KOPT-K1 (cell line): ENCODE results near the gene SFMBT2.
A peak's percentile ranks its signal among the peaks of the same experiment; 100 is the strongest.
"Not testable (repeated sequence)": the region's sequence is repeated elsewhere in the genome, so short reads cannot be mapped to it uniquely, and the experiment has no call there.

Experiments
- H3K27ac ChIP-seq: fragments of 200-600 bp; sonication (generic); 2 replicates; pipeline ENCODE4 v1.5.1; 2016; ENCODE audit warnings: antibody characterized with exemption, mild to moderate bottlenecking, low read depth, low read length; ENCODE audit not compliant: poor library complexity, severe bottlenecking
- H3K36me3 ChIP-seq: fragments of 200-600 bp; sonication (generic); 2 replicates; pipeline ENCODE4 v1.5.1; 2017; ENCODE audit warnings: antibody characterized with exemption, mild to moderate bottlenecking, low read length, moderate library complexity; ENCODE audit not compliant: insufficient read depth
- H3K9me3 ChIP-seq: fragments of 200-600 bp; sonication (generic); 2 replicates; pipeline ENCODE4 v1.5.1; 2017; ENCODE audit warnings: antibody characterized with exemption, low read length, mild to moderate bottlenecking; ENCODE audit not compliant: insufficient read depth, poor library complexity, severe bottlenecking

The SFMBT2 gene

GRCh38 chr10:7195118-7195517, 215.7 kb downstream of the SFMBT2 start:
- Histone ChIP-seq H3K9me3 (peaks cover 6% of the 10 kb centered on the region), H3K36me3 (peaks cover 87% of the 10 kb centered on the region), H3K27ac (no peak overlapping the region)

GRCh38 chr10:7194571-7194970, 216.3 kb downstream of the SFMBT2 start:
- Histone ChIP-seq H3K27ac (no peak overlapping the region), H3K9me3 (peaks cover 6% of the 10 kb centered on the region), H3K36me3 (peaks cover 87% of the 10 kb centered on the region)

DNA sequence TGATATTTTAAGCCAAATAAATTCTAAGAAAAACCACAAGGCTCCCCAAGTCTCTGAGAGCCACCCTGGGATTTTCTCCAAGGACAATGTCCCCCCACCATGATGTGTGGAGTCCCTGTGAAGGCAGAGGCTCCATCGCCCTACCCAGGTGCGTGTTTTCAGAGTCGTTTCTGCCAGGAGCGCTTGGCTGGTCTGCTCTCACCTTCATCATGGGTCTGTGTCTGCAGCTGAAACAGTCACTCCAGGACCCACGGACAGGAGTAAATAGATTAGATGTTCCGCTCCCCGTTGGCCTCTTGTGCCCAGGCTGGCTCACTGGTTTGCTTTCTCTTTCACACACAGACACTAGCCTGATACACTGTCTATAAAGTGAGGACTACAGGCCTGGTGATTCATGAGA, 217.5 kb downstream of the SFMBT2 start:
- H3K27ac ChIP-seq: peak overlapping the region; percentile 34
- H3K36me3 ChIP-seq: peaks cover 87% of the 10 kb centered on the region
- peaks cover 6% of the 10 kb centered on the region for H3K9me3 ChIP-seq

DNA sequence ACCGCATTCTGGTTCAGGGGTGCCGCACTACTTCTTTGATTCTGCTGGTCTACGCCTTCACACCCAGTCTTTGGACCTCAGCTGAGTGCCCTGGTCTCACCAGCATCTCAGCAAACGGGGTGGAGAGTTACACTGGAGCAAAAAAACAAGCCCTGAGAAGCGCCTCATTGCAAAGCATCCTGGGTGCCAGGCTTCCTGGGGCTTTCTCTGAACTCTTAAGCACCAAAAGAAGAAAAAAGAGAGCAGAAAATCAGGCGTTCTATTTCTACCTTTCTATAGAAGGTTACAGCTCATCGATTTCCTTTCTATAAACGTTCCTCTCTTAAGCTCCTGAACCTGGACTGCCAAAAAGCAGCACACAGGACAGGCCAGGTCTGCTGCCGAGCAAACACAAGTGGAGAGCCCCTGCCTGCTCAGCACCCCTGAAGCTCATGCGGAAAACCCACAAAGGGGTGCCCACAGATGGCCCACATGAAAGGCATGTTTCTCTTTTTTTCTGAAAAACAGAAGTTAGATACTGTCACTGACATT, 217.9 kb downstream of the SFMBT2 start:
- Histone ChIP-seq H3K9me3 (peaks cover 6% of the 10 kb centered on the region), H3K36me3 (peaks cover 87% of the 10 kb centered on the region), H3K27ac (peak overlapping the region; percentile 34)

- peaks cover 81% of the 10 kb centered on the region for H3K36me3 ChIP-seq
- peaks cover 6% of the 10 kb centered on the region for H3K9me3 ChIP-seq
- H3K27ac ChIP-seq: no peak overlapping the region
Observed at GRCh38 chr10:7192061-7192460, 218.8 kb downstream of the SFMBT2 start.

GRCh38 chr10:7190772-7191171, 220.1 kb downstream of the SFMBT2 start:
- not testable (repeated sequence) for H3K9me3 ChIP-seq, H3K27ac ChIP-seq
- H3K36me3 ChIP-seq: peaks cover 78% of the 10 kb centered on the region

DNA sequence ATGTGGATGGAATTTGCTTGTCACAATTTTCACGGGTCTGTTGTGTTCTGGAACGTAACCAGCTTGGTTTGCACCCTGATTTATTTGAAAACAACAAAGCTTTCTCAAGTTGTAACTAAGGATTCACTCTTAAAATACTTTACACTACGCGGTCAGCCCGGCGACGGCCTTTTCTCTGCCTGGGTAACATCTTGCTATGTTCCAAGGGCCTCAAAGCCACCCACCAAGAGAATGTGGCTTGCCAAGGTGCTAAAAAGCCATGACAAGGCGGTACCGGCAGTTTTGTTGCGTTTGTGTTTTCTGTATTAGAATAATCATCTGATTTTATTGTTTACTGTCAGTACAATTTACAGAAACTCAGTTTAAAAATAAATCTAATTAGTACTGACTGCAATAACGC, 220.9 kb downstream of the SFMBT2 start:
- H3K36me3 ChIP-seq: peaks cover 74% of the 10 kb centered on the region
- no peaks in the 10 kb centered on the region for H3K9me3 ChIP-seq

GRCh38 chr10:7188456-7189050, 222.3 kb downstream of the SFMBT2 start:
- Histone ChIP-seq H3K27ac (no peak overlapping the region), H3K36me3 (peaks cover 77% of the 10 kb centered on the region), H3K9me3 (no peaks in the 10 kb centered on the region)

More for the DNA sequence above, 220.9 kb downstream of the SFMBT2 start:
- no peak overlapping the region for H3K27ac ChIP-seq

- Histone ChIP-seq H3K36me3 (peaks cover 76% of the 10 kb centered on the region), H3K27ac (no peak overlapping the region), H3K9me3 (no peaks in the 10 kb centered on the region)
Observed at GRCh38 chr10:7186387-7187018, 224.3 kb downstream of the SFMBT2 start.

- Histone ChIP-seq H3K36me3 (peaks cover 66% of the 10 kb centered on the region), H3K9me3 (no peaks in the 10 kb centered on the region), H3K27ac (no peak overlapping the region)
Observed at GRCh38 chr10:7185367-7185690, 225.5 kb downstream of the SFMBT2 start.

DNA sequence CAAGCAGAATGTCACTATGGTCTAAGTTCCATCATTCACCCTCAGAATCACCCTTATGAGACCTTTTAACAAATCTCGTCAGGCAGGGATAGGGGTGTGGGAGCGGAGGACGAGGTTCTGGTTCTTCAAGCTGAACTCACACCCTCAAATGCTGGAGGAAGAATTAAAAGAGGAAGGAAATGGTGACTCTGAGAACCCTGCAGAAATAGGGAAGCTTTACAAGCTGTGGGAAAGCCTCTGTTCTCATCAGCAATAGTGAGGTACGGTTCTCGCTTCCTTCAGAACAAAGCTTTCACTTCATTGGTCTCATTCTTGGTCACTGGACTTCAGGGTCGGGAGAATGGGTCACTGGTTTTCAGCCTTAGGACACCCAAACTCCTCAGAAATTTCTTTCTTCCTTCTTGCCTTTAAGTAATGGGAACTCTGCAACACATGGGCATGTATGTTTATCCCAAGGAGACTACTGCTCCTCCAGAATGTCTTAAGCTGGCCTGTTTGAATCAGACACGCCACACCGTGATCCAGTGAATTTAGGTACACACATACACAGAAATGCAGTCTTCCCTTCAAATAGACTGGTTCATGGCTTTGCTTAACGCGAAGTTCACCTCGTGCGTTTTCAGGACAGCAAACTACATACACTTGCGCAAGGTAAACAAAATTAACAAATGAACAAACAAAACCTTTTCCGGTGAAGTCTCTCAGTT, 226.0 kb downstream of the SFMBT2 start:
- H3K27ac ChIP-seq: no peak overlapping the region
- H3K36me3 ChIP-seq: peaks cover 61% of the 10 kb centered on the region
- H3K9me3 ChIP-seq: no peaks in the 10 kb centered on the region

GRCh38 chr10:7184116-7184515, 226.7 kb downstream of the SFMBT2 start:
- peaks cover 54% of the 10 kb centered on the region for H3K36me3 ChIP-seq
- H3K27ac ChIP-seq, H3K9me3 ChIP-seq: not testable (repeated sequence)

DNA sequence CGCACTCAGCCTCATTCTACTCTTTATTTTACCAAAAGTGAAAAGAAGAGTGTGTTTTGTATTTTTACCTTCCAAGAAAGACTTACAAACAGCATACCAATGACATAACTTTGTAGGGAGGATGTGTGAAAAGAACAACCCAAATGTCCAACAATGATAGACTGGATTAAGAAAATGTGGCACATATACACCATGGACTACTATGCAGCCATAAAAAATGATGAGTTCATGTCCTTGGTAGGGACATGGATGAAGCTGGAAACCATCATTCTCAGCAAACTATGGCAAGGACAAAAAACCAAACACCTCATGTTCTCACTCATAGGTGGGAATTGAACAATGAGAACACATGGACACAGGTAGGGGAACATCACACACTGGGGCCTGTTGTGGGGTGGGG, 228.5 kb downstream of the SFMBT2 start:
- H3K36me3 ChIP-seq: peaks cover 52% of the 10 kb centered on the region
- H3K9me3 ChIP-seq, H3K27ac ChIP-seq: not testable (repeated sequence)

- peaks cover 55% of the 10 kb centered on the region for H3K36me3 ChIP-seq
Observed at GRCh38 chr10:7181420-7181819, 229.4 kb downstream of the SFMBT2 start.

DNA sequence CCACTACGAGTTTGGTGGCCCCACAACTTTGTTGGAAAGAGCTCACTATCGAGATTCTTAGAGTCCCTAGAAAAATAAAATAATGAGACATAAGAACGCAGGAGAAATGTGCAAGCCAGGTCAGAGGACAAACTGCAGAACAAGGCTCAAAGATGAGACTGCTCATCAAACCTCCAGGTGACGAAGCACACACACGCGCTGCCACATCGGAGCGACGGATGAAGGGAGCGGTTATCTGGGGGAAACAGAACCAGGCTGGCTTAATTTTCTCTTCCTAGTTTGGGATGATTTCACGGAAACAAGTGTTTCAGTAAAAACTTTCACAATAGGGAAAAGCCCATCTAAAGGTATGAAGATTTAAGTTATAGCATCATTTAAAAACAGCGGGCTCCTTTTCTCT, 231.3 kb downstream of the SFMBT2 start:
- H3K9me3 ChIP-seq: no peaks in the 10 kb centered on the region
- peaks cover 61% of the 10 kb centered on the region for H3K36me3 ChIP-seq
- H3K27ac ChIP-seq: no peak overlapping the region

More at GRCh38 chr10:7181420-7181819, 229.4 kb downstream of the SFMBT2 start:
- Histone ChIP-seq H3K9me3 (no peaks in the 10 kb centered on the region), H3K27ac (no peak overlapping the region)
